Measurements from ENCODE around the gene C17orf50. TPM values are rescaled to one million over a fixed set of nuclear protein-coding genes. Genes with fewer than 3 reads are reported as not detected.

The C17orf50 gene
- total and polyA plus RNA-seq, 2 of the 13 experiments (the other 11 are each of a cell fraction or from before 2014, with no cell fraction given): not detected

DNA sequence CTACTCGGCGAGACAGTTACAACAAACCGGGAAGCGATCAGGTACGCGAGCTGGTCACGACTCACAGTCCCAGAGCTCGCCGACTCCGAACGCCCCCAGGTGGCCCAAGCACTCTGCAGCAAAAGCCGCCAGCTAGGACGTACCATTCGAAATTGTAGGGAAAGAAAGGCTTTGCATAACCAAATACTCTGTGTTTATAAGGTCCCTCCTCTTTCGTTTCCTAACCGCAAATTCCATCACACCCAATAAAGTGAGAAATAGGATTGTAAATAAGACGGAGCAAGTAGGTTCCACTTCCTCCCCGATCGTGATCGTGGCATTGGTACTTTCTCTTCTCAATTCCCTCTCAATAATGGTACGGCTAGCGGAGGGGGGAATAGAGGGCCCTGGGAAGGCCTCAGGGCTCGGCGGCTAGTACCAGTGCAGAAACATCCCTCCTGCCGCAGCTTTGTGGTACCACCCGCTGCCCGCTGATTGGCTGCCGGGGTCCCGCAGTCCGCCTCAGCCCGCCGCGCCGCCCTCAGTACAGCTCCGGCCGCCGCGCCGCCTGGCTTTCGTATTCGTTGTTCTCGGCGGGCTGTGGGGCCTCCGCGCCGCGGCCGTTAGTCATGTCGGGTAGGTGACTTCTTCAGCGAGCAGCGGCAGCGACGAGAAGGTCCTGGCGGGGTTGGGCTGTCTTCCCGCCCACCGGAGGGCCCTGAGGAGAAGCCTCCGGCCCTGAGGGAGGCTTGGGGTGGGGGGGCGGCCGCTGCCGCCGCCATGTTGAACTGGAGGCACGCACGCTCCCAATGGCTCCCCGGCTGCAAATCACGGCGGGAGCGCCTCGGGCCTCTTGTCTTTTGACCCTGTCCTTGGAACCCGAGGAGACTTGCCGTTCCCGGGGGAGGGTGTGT, 48.5 kb downstream of the C17orf50 start, which contains the start of gene TAF15 (continued):
- TF ChIP-seq, protein P1, sequence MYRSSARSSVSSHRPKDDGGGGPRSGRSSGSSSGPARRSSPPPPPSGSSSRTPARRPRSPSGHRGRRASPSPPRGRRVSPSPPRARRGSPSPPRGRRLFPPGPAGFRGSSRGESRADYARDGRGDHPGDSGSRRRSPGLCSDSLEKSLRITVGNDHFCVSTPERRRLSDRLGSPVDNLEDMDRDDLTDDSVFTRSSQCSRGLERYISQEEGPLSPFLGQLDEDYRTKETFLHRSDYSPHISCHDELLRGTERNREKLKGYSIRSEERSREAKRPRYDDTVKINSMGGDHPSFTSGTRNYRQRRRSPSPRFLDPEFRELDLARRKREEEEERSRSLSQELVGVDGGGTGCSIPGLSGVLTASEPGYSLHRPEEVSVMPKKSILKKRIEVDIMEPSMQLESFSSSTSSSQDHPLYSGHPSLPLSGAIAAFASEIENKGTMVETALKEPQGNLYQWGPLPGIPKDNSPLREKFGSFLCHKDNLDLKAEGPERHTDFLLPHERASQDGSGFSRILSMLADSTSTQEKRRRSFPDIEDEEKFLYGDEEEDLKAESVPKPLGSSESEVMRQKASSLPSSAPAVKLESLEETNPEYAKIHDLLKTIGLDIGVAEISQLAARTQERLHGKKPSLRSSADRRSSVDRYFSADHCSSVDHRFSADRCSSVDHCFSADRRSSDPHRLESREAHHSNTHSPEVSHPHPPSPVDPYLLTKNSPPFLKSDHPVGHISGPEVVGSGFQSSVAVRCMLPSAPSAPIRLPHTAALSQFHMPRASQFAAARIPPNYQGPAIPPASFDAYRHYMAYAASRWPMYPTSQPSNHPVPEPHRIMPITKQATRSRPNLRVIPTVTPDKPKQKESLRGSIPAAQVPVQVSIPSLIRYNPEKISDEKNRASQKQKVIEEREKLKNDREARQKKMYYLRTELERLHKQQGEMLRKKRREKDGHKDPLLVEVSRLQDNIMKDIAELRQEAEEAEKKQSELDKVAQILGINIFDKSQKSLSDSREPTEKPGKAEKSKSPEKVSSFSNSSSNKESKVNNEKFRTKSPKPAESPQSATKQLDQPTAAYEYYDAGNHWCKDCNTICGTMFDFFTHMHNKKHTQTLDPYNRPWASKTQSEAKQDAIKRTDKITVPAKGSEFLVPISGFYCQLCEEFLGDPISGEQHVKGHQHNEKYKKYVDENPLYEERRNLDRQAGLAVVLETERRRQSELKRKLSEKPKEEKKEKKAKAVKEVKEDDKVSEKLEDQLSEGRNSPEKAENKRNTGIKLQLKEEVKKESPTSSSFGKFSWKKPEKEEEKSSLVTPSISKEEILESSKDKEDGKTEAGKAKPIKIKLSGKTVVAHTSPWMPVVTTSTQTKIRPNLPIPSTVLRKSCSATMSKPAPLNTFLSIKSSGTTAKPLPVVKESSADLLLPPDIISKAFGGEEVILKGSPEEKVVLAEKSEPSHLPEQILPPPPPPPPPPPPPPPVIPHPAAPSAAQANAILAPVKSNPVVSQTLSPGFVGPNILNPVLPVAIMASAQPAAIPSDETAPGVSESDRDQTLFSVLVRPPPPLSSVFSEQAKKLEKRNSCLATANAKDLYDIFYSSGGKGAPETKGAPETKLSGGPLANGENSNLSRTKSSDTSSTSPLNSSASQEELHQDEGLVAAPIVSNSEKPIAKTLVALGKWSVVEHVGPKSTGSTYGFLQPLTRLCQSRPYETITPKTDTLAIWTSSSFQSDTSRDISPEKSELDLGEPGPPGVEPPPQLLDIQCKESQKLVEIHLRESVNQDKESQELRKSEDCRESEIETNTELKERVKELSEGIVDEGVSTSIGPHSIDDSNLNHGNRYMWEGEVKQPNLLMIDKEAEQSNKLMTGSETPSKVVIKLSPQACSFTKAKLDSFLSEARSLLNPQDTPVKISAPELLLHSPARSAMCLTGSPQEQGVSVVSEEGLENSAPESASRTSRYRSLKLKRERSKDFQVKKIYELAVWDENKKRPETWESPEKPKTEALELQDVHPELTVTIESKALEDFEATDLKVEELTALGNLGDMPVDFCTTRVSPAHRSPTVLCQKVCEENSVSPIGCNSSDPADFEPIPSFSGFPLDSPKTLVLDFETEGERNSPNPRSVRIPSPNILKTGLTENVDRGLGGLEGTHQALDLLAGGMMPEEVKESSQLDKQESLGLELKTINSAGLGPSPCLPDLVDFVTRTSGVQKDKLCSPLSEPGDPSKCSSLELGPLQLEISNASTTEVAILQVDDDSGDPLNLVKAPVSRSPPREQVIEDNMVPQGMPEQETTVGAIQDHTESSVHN (CRISPR knock-in tag; IDR thresholded peaks at IDR 0.05): no peak
- TF ChIP-seq POLR2AphosphoS2 (IDR thresholded peaks at IDR 0.05; ENCODE audit: low read depth, low read length) (0 out of 2 replicates have a peak, but pooled peaks have one; percentile 51), BRD4 (CRISPR knock-in tag; IDR thresholded peaks at IDR 0.05) (no peak), CBFB (CRISPR knock-in tag; IDR thresholded peaks at IDR 0.05) (peak; percentile 46), CBX2 (IDR thresholded peaks at IDR 0.05; ENCODE audit: low read depth, low read length) (no peak), CBX2 (CRISPR knock-in tag; IDR thresholded peaks at IDR 0.05; ENCODE audit: low read depth) (no peak), ZFP37 (CRISPR knock-in tag; IDR thresholded peaks at IDR 0.05; ENCODE audit: borderline replicate concordance) (no peak), PAWR (CRISPR knock-in tag; IDR thresholded peaks at IDR 0.05; ENCODE audit: borderline replicate concordance) (no peak), AGO1 (IDR thresholded peaks at IDR 0.05; ENCODE audit: low read depth, low read length, poor library complexity, severe bottlenecking) (no peak), TARDBP (CRISPR knock-in tag; IDR thresholded peaks at IDR 0.05) (peak; percentile 10; the same call in 1 of the 2 replicates), ZNF10 (CRISPR knock-in tag; IDR thresholded peaks at IDR 0.05; ENCODE audit: borderline replicate concordance, low read depth) (no peak), ZNF331 (CRISPR knock-in tag; IDR thresholded peaks at IDR 0.05) (no peak)
- TF ChIP-seq, protein P2, sequence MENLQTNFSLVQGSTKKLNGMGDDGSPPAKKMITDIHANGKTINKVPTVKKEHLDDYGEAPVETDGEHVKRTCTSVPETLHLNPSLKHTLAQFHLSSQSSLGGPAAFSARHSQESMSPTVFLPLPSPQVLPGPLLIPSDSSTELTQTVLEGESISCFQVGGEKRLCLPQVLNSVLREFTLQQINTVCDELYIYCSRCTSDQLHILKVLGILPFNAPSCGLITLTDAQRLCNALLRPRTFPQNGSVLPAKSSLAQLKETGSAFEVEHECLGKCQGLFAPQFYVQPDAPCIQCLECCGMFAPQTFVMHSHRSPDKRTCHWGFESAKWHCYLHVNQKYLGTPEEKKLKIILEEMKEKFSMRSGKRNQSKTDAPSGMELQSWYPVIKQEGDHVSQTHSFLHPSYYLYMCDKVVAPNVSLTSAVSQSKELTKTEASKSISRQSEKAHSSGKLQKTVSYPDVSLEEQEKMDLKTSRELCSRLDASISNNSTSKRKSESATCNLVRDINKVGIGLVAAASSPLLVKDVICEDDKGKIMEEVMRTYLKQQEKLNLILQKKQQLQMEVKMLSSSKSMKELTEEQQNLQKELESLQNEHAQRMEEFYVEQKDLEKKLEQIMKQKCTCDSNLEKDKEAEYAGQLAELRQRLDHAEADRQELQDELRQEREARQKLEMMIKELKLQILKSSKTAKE (CRISPR knock-in tag; IDR thresholded peaks at IDR 0.05; ENCODE audit: borderline replicate concordance): no peak
- TF ChIP-seq, protein P3, sequence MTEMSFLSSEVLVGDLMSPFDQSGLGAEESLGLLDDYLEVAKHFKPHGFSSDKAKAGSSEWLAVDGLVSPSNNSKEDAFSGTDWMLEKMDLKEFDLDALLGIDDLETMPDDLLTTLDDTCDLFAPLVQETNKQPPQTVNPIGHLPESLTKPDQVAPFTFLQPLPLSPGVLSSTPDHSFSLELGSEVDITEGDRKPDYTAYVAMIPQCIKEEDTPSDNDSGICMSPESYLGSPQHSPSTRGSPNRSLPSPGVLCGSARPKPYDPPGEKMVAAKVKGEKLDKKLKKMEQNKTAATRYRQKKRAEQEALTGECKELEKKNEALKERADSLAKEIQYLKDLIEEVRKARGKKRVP (CRISPR knock-in tag; IDR thresholded peaks at IDR 0.05): peak in 1 of 2 experiments; percentile 60; a peak in 2 of 4 replicates
- TF ChIP-seq, protein P4, sequence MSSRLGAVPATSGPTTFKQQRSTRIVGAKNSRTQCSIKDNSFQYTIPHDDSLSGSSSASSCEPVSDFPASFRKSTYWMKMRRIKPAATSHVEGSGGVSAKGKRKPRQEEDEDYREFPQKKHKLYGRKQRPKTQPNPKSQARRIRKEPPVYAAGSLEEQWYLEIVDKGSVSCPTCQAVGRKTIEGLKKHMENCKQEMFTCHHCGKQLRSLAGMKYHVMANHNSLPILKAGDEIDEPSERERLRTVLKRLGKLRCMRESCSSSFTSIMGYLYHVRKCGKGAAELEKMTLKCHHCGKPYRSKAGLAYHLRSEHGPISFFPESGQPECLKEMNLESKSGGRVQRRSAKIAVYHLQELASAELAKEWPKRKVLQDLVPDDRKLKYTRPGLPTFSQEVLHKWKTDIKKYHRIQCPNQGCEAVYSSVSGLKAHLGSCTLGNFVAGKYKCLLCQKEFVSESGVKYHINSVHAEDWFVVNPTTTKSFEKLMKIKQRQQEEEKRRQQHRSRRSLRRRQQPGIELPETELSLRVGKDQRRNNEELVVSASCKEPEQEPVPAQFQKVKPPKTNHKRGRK (CRISPR knock-in tag; IDR thresholded peaks at IDR 0.05): no peak
